Activated naive CD8-positive, alpha-beta T cell treated with anti-CD3 and anti-CD28 coated beads, Interleukin-2, amount 50 U/mL, for 24 hours (primary cell): Measurements from ENCODE around the gene ANKFN1.

Experiments used
- ATAC-seq: fragments of 150-1000 bp; cut with Tn5 transposase; one replicate; pipeline ENCODE4 v1.10.0; 2021
- DNase-seq: peaks from one replicate; pipeline ENCODE4 v3.0.0; 2021
- H3K27ac Mint-ChIP-seq: one replicate; pipeline ENCODE4 v1.8.0; 2021; ENCODE audit warnings: mild to moderate bottlenecking, mixed read lengths
- H3K27me3 Mint-ChIP-seq: one replicate; pipeline ENCODE4 v1.8.0; 2021; ENCODE audit warnings: mixed read lengths
- H3K36me3 Mint-ChIP-seq: one replicate; pipeline ENCODE4 v1.8.0; 2021; ENCODE audit warnings: low read depth, mixed read lengths
- H3K4me1 Mint-ChIP-seq: one replicate; pipeline ENCODE4 v1.8.0; 2021; ENCODE audit warnings: mixed read lengths
- H3K4me3 Mint-ChIP-seq: one replicate; pipeline ENCODE4 v1.8.0; 2021; ENCODE audit warnings: mild to moderate bottlenecking, moderate library complexity, mixed read lengths
- H3K9me3 Mint-ChIP-seq: one replicate; pipeline ENCODE4 v1.8.0; 2021; ENCODE audit warnings: mixed read lengths

Gene ANKFN1

DNA sequence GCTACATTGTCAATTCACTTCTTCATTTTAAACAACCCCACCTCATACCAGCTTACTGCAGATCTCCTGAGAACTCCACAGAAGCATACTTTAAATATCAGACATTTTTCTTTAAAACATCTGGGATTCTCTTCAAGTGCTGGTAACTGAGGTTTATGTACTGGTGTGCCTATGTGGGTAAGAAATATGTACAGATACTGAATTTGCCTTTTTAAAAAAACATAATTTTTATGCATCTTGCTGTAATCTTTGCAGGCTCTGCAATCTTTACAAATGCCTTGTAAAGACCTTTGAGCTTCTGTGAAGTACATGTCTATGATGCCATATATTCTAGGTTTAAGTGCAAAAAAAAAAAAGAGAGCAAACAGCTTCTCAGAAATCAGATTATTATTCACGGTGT is 312.6 kb downstream of the ANKFN1 start:
- Mint-ChIP-seq H3K4me1 (no peaks in the 10 kb centered on the region), H3K4me3 (no peak overlapping the region), H3K36me3 (no peaks in the 10 kb centered on the region), H3K9me3 (no peaks in the 10 kb centered on the region), H3K27me3 (peaks cover 2% of the 10 kb centered on the region), H3K27ac (no peak overlapping the region)
- no peak for DNase-seq
- no peak for ATAC-seq

DNA sequence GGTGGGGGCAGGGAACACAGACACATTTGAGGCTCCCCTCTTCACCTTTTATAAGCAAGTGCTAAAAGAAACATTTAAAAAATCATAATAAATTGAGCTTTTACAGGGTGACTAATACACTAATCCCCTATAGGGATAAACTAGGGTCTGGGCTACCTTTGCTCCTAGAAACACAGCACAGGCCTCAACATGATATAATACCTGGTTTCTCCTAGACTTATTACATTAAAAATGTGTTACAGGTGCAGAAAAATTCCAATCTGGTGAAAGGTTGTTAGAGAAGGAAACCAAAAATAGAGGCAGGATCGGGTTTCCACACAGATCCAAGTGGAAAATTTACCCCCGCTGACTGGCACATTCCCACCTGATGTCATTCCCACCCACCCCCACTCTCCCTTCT is 315.6 kb downstream of the ANKFN1 start:
- Mint-ChIP-seq H3K4me3 (no peak overlapping the region), H3K9me3 (no peaks in the 10 kb centered on the region), H3K4me1 (no peaks in the 10 kb centered on the region), H3K27ac (no peak overlapping the region), H3K27me3 (no peaks in the 10 kb centered on the region), H3K36me3 (no peaks in the 10 kb centered on the region)
- DNase-seq (no peak), ATAC-seq (no peak)

DNA sequence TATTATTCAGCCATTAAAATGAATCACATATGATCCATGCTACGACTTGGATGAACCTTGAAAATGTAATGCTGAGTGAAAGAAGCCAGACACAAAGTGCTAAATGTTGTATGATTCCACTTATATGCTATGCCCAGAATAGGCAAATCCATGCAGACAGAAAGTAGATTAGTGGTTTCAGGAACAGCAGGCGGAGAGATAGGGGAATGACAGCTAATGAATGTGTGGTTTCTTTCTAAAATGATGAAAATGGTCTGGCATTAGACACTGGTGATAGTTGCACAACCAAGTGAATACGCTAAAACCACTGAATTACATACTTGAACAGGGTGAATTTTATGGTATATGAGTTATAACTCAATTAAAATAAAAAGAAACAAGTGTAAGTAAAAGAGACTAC is 318.4 kb downstream of the ANKFN1 start:
- Mint-ChIP-seq H3K9me3 (no peaks in the 10 kb centered on the region), H3K27ac (no peak overlapping the region), H3K27me3 (no peaks in the 10 kb centered on the region), H3K4me3 (no peak overlapping the region), H3K36me3 (no peaks in the 10 kb centered on the region), H3K4me1 (no peaks in the 10 kb centered on the region)
- DNase-seq (no peak), ATAC-seq (no peak)

DNA sequence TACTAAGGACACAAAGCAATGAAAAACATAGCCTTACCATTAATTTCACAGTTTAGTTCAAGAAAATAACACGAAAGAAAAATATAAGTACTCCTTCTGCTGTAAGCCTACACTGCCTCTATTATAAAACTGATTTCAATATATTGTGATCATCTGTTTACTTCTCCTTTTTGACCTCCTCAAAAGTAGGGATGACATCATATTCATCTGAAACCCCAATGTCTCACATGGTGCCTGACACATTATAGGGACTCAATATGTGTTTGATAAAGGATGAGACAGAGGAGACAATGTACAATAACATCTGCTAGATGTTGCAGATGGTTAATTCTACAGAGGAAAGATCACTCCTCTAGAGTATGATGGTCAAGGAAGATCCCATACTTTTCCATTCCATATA is 321.8 kb downstream of the ANKFN1 start:
- H3K9me3 Mint-ChIP-seq: no peaks in the 10 kb centered on the region
- H3K27ac Mint-ChIP-seq: no peak overlapping the region
- no peaks in the 10 kb centered on the region for H3K27me3 Mint-ChIP-seq
- H3K36me3 Mint-ChIP-seq: no peaks in the 10 kb centered on the region
- no peak overlapping the region for H3K4me3 Mint-ChIP-seq
- no peak for DNase-seq
- no peak for ATAC-seq
- no peaks in the 10 kb centered on the region for H3K4me1 Mint-ChIP-seq

DNA sequence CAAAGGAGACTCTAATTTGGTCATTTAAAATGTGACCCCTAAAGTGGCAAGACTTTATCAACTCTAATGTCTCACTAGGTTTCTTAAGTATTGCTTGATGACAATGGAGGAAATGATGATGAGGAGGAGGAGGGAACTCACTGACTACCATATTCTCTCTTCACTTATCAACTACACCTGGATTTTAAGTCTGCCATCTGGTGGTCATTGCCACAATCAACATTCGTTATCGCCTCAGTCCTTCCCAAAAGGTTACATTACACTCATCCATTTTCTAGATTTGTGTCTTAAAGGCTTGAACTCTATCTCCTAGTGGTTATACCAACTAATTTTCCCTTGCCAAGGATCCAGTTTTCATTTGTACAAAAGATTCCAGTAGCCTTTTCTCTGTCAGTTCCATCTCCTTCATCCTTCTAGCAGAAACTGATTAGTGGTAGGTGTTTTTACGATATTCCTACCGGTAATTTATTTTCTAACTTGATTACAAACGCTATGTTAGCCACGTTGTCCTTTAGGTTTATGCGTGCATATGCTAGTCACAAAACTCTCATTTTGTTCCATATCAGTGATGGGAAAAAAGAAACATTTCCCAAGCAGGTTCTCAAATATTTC is 325.7 kb downstream of the ANKFN1 start:
- H3K27ac Mint-ChIP-seq: no peak overlapping the region
- H3K4me3 Mint-ChIP-seq: no peak overlapping the region
- no peaks in the 10 kb centered on the region for H3K4me1 Mint-ChIP-seq
- ATAC-seq: no peak
- H3K36me3 Mint-ChIP-seq: no peaks in the 10 kb centered on the region
- no peaks in the 10 kb centered on the region for H3K9me3 Mint-ChIP-seq
- peak; percentile 2 for DNase-seq
- H3K27me3 Mint-ChIP-seq: peaks cover 2% of the 10 kb centered on the region

DNA sequence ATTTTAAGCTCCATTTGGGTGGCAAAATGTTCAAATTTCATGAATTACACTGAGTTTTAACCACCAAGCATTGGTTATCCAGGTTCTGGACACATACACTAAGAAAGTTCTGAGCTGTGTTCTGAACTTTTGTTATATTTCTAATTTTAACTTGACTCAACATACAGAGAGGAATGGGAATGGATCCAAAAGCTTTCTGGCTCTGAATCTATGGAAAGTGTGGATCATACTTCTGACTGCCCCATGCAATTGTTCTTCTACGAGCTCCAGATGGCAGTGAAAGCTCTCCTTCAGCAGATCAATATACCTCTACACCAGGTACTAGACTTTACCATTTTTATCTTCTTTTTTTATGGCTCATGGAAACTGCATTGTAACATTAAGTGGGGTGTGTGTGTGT is 327.2 kb downstream of the ANKFN1 start:
- no peak overlapping the region for H3K27ac Mint-ChIP-seq
- no peak overlapping the region for H3K4me3 Mint-ChIP-seq
- no peaks in the 10 kb centered on the region for H3K9me3 Mint-ChIP-seq
- H3K4me1 Mint-ChIP-seq: no peaks in the 10 kb centered on the region
- peaks cover 2% of the 10 kb centered on the region for H3K27me3 Mint-ChIP-seq
- ATAC-seq: no peak
- no peaks in the 10 kb centered on the region for H3K36me3 Mint-ChIP-seq
- no peak for DNase-seq

DNA sequence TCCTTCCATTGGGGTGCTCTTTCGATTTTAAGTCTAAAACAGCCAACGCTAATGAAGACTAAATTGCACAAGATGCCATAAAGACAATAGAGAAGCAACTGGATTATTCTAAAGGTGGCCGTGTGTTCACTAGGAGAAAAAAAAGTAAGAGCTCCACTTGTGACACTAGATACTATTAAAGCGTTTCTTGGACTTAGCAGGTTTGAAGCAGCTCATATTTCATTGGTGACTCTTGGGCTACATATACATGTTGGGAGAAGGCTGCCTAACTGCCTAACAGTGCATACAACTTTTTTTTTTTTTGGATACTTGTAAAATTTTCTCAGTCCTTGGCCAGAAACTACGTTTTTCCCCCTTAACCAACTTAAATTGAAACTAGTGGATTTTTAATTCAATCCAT is 328.4 kb downstream of the ANKFN1 start:
- H3K9me3 Mint-ChIP-seq: no peaks in the 10 kb centered on the region
- peaks cover 2% of the 10 kb centered on the region for H3K27me3 Mint-ChIP-seq
- H3K36me3 Mint-ChIP-seq: no peaks in the 10 kb centered on the region
- ATAC-seq: no peak
- no peak overlapping the region for H3K27ac Mint-ChIP-seq
- no peaks in the 10 kb centered on the region for H3K4me1 Mint-ChIP-seq
- H3K4me3 Mint-ChIP-seq: no peak overlapping the region
- DNase-seq: no peak

DNA sequence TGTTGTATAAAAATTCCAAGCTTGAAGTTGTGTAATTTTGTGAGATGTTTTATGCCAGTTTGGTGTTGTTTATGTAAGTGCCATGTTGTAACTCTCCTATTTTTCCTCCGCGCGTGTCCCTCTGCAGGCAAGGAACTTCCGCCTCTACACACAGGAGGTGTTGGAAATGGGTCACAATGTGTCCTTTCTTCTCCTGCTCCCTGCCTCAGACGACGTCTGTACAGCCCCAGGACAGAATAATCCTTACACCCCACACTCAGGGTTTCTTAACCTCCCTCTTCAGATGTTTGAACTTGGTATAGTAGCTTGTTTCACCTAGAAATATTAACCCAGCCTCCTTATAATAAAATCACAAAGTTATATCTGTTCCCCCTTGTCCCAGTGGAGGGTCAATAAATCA is 329.0 kb downstream of the ANKFN1 start:
- ATAC-seq (no peak), DNase-seq (no peak)
- peaks cover 2% of the 10 kb centered on the region for H3K27me3 Mint-ChIP-seq
- no peak overlapping the region for H3K4me3 Mint-ChIP-seq
- no peaks in the 10 kb centered on the region for H3K36me3 Mint-ChIP-seq
- H3K9me3 Mint-ChIP-seq: no peaks in the 10 kb centered on the region
- no peak overlapping the region for H3K27ac Mint-ChIP-seq
- H3K4me1 Mint-ChIP-seq: no peaks in the 10 kb centered on the region

DNA sequence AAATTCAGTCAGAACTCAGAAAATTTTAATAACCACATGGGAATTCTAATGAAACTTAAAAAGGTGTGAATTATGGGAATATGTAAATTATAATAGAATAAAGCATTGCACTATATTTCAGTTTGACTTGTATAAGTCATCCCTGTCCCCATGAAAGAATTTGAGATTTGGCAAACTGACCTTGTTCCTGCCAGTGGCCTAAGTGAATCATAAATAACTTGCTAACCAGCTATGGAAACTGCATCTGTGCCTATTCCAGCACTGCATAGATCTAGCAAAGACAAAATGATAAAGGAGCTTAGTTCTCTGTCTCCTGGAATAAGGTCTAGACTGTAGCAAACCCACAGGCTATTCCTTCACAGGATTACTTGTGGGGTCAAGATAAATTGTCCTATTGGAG is 333.5 kb downstream of the ANKFN1 start:
- Mint-ChIP-seq H3K27me3 (peaks cover 3% of the 10 kb centered on the region), H3K27ac (no peak overlapping the region), H3K36me3 (no peaks in the 10 kb centered on the region), H3K9me3 (no peaks in the 10 kb centered on the region), H3K4me3 (no peak overlapping the region), H3K4me1 (no peaks in the 10 kb centered on the region)
- ATAC-seq (no peak), DNase-seq (no peak)

DNA sequence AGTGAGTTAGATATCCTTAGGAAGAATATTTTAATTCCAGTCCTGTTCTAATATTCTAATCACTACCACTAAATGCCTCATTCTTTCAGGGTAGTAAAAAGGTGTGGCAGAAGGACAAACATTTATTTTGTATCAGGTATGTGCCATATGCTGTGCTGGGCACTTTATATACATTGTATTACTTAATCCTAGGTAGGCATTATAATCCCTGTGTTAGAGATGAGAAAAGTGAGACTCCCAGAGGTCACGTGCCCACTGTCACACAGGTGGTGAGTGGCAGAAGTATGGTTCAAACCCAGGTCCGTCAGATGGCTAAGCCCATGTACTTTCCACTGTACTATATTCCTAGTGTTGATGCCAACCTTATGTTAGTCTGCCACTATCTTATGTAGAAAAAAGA is 335.5 kb downstream of the ANKFN1 start:
- no peaks in the 10 kb centered on the region for H3K9me3 Mint-ChIP-seq
- no peaks in the 10 kb centered on the region for H3K36me3 Mint-ChIP-seq
- DNase-seq (no peak), ATAC-seq (no peak)
- peaks cover 2% of the 10 kb centered on the region for H3K27me3 Mint-ChIP-seq
- H3K4me3 Mint-ChIP-seq: no peak overlapping the region
- no peak overlapping the region for H3K27ac Mint-ChIP-seq
- H3K4me1 Mint-ChIP-seq: no peaks in the 10 kb centered on the region

DNA sequence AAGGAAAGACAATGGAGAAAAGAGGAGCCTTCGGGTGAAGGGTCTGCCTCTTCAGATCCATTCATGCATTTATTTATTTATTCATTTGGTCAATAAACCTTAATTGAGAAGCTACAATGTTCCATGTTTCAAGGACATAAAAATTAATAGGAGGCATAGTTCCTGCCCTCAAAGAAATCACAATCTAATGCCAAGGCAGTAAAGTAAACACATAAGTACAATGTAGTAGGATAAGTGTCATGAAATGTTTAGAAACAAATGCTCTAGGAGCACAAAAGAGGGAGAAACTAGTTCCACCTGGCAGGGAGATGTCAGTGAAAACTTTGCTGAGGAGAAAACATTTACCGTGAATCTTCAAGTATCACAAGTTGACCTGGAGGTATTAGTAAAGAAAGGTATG is 336.7 kb downstream of the ANKFN1 start:
- H3K9me3 Mint-ChIP-seq: no peaks in the 10 kb centered on the region
- no peaks in the 10 kb centered on the region for H3K4me1 Mint-ChIP-seq
- no peak for ATAC-seq
- no peak overlapping the region for H3K27ac Mint-ChIP-seq
- no peaks in the 10 kb centered on the region for H3K36me3 Mint-ChIP-seq
- peaks cover 2% of the 10 kb centered on the region for H3K27me3 Mint-ChIP-seq
- DNase-seq: no peak
- H3K4me3 Mint-ChIP-seq: no peak overlapping the region

DNA sequence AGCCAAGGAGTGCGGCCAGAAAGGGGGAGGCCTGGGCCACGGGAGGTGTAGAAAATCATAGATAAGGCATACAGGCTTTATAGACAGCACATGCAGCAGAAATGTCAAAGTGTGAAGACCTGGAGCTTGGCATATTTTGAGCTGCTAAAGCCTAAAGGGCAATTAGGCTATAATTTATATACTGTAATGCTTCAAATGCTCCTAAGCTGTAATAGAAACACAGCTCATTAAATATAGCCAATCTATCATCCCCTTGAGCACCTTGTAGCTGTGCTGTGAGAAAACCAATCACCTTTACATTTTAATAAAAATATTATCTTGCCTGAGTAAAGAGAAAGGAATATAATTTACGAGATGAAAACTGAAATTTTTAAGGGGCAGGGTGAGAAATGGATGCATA is 342.3 kb downstream of the ANKFN1 start:
- ATAC-seq: no peak
- Mint-ChIP-seq H3K9me3 (no peaks in the 10 kb centered on the region), H3K36me3 (no peaks in the 10 kb centered on the region), H3K4me3 (no peak overlapping the region), H3K4me1 (no peaks in the 10 kb centered on the region), H3K27me3 (peaks cover 2% of the 10 kb centered on the region), H3K27ac (no peak overlapping the region)
- DNase-seq: no peak

DNA sequence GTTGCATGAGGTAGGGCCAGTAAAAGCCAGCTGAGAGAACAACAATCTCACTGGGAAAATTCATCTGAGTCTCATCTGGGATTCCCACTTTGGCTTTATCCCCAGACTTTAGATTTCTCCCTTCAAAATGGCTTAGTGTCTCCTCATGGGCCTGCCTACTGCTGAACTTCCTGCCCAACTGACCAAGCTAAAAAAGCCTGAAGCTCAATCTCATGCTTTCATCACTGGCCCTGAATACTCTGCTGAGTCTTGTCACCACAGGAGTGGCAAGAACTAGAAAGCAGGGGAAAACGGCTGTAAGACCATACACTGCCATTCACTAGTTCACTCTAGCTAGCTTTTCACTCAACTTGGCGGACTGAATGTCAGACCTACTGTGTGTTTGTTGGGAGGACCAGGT is 343.9 kb downstream of the ANKFN1 start:
- no peak for DNase-seq
- Mint-ChIP-seq H3K9me3 (no peaks in the 10 kb centered on the region), H3K27me3 (no peaks in the 10 kb centered on the region), H3K27ac (no peak overlapping the region), H3K36me3 (no peaks in the 10 kb centered on the region), H3K4me3 (no peak overlapping the region), H3K4me1 (no peaks in the 10 kb centered on the region)
- ATAC-seq: no peak

DNA sequence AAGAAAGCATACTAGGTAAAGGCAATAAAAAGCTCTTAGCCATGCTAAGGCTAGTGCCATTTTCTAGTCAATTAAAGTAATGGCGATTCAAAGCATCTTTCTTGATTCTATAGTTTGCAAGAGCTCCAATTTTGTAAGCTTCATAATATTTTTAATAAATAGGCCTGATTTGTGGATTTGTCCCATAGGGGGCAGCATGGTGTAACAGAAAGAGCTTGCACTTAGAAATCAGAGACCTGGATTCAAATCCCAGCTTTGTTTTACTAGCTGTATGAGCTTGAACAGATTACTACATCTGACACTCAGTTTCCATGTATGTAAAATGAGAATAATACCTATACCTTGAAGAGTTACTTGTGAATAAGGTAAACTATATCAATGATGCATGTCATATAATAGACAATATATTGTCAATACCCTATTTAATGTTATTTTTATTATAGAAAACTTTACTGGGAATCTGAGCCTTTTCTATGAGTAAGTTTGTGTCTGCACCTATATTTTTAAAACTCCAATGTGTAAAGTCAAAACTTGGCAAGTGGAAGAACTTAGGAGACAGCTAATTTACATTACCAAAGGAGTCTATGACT is 346.6 kb downstream of the ANKFN1 start:
- no peaks in the 10 kb centered on the region for H3K9me3 Mint-ChIP-seq
- H3K4me1 Mint-ChIP-seq: no peaks in the 10 kb centered on the region
- no peaks in the 10 kb centered on the region for H3K36me3 Mint-ChIP-seq
- DNase-seq (peak; percentile 22), ATAC-seq (no peak)
- H3K27me3 Mint-ChIP-seq: no peaks in the 10 kb centered on the region
- no peak overlapping the region for H3K4me3 Mint-ChIP-seq
- no peak overlapping the region for H3K27ac Mint-ChIP-seq

DNA sequence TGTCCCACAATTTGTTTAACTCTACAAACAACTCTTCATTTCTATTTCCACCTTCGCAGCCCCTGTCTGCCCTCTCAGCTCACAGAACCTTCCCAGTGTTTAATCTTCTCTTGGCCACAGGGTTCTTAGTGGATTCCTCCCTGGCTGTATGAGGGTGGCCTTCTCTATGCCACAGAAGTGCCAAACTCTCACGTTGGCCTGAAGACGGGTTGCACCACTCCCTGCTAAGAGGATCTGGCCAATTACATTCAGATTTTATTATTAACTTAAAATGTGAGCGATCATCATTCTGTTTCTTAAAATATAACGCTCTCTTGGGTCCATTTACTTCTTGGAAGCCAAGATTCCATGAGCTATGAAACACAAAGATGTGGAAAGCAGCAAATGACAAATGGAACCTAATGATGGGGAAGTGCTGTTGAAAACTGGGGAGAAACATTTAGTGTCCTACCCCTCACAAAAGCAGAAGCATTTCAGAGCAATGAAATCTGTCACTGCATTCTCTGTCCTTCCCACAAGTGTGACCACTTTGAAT is 348.9 kb downstream of the ANKFN1 start:
- Mint-ChIP-seq H3K27me3 (no peaks in the 10 kb centered on the region), H3K4me3 (no peak overlapping the region), H3K27ac (no peak overlapping the region), H3K4me1 (no peaks in the 10 kb centered on the region), H3K36me3 (no peaks in the 10 kb centered on the region), H3K9me3 (no peaks in the 10 kb centered on the region)
- ATAC-seq (no peak), DNase-seq (no peak)
